HepG2 (cell line): ENCODE data around the gene NAV3. TPM values are rescaled to one million over a fixed set of nuclear protein-coding genes. Genes with fewer than 3 reads are reported as not detected.

ENCODE experiments used
- ATAC-seq: fragments of 200-7000 bp; cut with Tn5 transposase; 3 replicates; pipeline ENCODE4 v1.9.1; 2020; ENCODE audit warnings: mild to moderate bottlenecking, moderate library complexity
- BruUV-seq: library from RNA; stranded (reverse); fragments of 400-500 nt; replicated peaks from 2 replicates; lab custom pipeline; 2021; lab: Mats Ljungman, UMichigan
- CTCF ChIA-PET: fragments of 300-600 bp; formaldehyde crosslinking; extraction: SDS; loops from one replicate; lab custom pipeline; 2021; ENCODE audit warnings: low total read pairs, inconsistent platforms, low intra/inter-chr PET ratio; lab: Yijun Ruan, JAX
- POLR2A ChIA-PET: fragments of 350-600 bp; sonication (Branson Sonifier 250); formaldehyde crosslinking; loops from one replicate; lab custom pipeline; 2020; ENCODE audit warnings: antibody characterized with exemption, inconsistent platforms; lab: Yijun Ruan, JAX
- DNase-seq: peaks from one replicate; pipeline ENCODE4 v3.0.0-alpha.2; 2015; ENCODE audit warnings: low spot score
- FAIRE-seq: peaks from 3 replicates; lab custom pipeline; 2011; peaks lifted over from hg19 to GRCh38; lab: Jason Lieb, UNC
- H2AFZ ChIP-seq: one replicate; pipeline ENCODE4 v1.6.1; 2011; ENCODE audit warnings: low read length, inconsistent platforms
- H3K27ac ChIP-seq: fragments of 300-600 bp; 3 replicates; pipeline ENCODE4 v1.8.0; 2011; ENCODE audit warnings: mixed run types, mild to moderate bottlenecking, mixed read lengths, low read length, inconsistent platforms; ENCODE audit not compliant: insufficient read depth; ENCODE audit errors: extremely low read length
- H3K27me3 ChIP-seq, 2 experiments: fragments of 200-600 bp in 1 of 2; 2 replicates in 1 of 2; 3 replicates in 1 of 2; pipeline versions ENCODE4 v1.6.0 to v1.8.0; 2011; ENCODE audit warnings: low read length in 2 of 2, mild to moderate bottlenecking in 2 of 2, moderate library complexity in 2 of 2, inconsistent platforms in 1 of 2; ENCODE audit not compliant: insufficient read depth in 2 of 2, control insufficient read depth in 1 of 2
- H3K36me3 ChIP-seq, 2 experiments: fragments of 200-600 bp in 1 of 2; replicated peaks in 1 of 2; 2 replicates in 1 of 2; 3 replicates in 1 of 2; pipeline versions ENCODE4 v1.5.1 to v1.8.0; 2011; ENCODE audit warnings: low read length in 2 of 2, inconsistent platforms in 1 of 2; ENCODE audit not compliant: insufficient read depth in 2 of 2, control insufficient read depth in 1 of 2
- H3K4me1 ChIP-seq: 2 replicates; pipeline ENCODE4 v1.5.1; 2012; ENCODE audit warnings: low read length, inconsistent platforms; ENCODE audit not compliant: insufficient read depth
- H3K4me2 ChIP-seq: 2 replicates; pipeline ENCODE4 v1.6.0; 2011; ENCODE audit warnings: low read depth, low read length, inconsistent platforms
- H3K4me3 ChIP-seq, 3 experiments: fragments of 200-600 bp in 1 of 3; sonication (generic), shearing (Covaris generic) in 1 of 3; replicated peaks in 1 of 3; 2 replicates each; pipeline ENCODE4 v1.5.1; 2011 to 2016; ENCODE audit warnings: low read length in 3 of 3, inconsistent platforms in 2 of 3, low read depth in 2 of 3, mild to moderate bottlenecking in 2 of 3, control low read depth in 1 of 3, mixed read lengths in 1 of 3; ENCODE audit not compliant: insufficient read depth in 1 of 3
- H3K79me2 ChIP-seq: one replicate; pipeline ENCODE4 v1.6.1; 2011; ENCODE audit warnings: low read length, inconsistent platforms; ENCODE audit not compliant: insufficient read depth
- H3K9ac ChIP-seq: 2 replicates; pipeline ENCODE4 v1.6.0; 2011; ENCODE audit warnings: mild to moderate bottlenecking, low read depth, low read length, inconsistent platforms; ENCODE audit not compliant: insufficient read depth
- H3K9me3 ChIP-seq: 2 replicates; pipeline ENCODE4 v1.5.1; 2012; ENCODE audit warnings: mild to moderate bottlenecking, low read length
- H4K20me1 ChIP-seq: 2 replicates; pipeline ENCODE4 v1.6.0; 2011; ENCODE audit warnings: inconsistent platforms, mild to moderate bottlenecking, low read length, moderate library complexity; ENCODE audit not compliant: insufficient read depth
- HNRNPK ChIP-seq: fragments of 200-400 bp; formaldehyde crosslinking; IDR thresholded peaks from 2 replicates; pipeline ENCODE4 v1.6.1; 2018; ENCODE audit warnings: low read length, low read depth, moderate library complexity, mild to moderate bottlenecking; ENCODE audit not compliant: poor library complexity, severe bottlenecking
- MAFF ChIP-seq: IDR thresholded peaks from 2 replicates; pipeline ENCODE4 v1.6.1; 2011; ENCODE audit warnings: low read depth, low read length, improper control_type of control experiment
- MAFK ChIP-seq, 2 experiments: IDR thresholded peaks in 1 of 2; conservative IDR thresholded peaks in 1 of 2; 2 replicates each; pipeline ENCODE4 v1.6.1; 2011; ENCODE audit warnings: improper control_type of control experiment in 2 of 2, low read length in 2 of 2
- PCBP1 ChIP-seq: fragments of 200-400 bp; formaldehyde crosslinking; IDR thresholded peaks from 2 replicates; pipeline ENCODE4 v1.6.1; 2017; ENCODE audit warnings: mild to moderate bottlenecking, low read depth, low read length, borderline replicate concordance
- PRMT3 ChIP-seq: sonication (generic); formaldehyde crosslinking; IDR thresholded peaks from 2 replicates; pipeline ENCODE4 v1.8.1; 2022; ENCODE audit warnings: low read depth, mild to moderate bottlenecking, moderate library complexity, missing genetic modification reagents, borderline replicate concordance
- ZBTB14 ChIP-seq: sonication (generic); formaldehyde crosslinking; IDR thresholded peaks from 2 replicates; pipeline ENCODE4 v1.4.0; 2020; ENCODE audit warnings: missing genetic modification reagents
- whole genome bisulfite sequencing: methylation state at CpG from one replicate; pipeline ENCODE4 v1.1.6; 2017; ENCODE audit warnings: low lambda C conversion rate; 5-methylcytosine and 5-hydroxymethylcytosine counted together
- in situ Hi-C: cut with HindIII; loops from 2 replicates; pipeline ENCODE4 v1.10.0; 2017; ENCODE audit warnings: low pct_unique_long_range_greater_than_20kb; ENCODE audit not compliant: extremely low pct_ligation_motif_present
- intact Hi-C: fragments of 100-400 bp; cut with micrococcal nuclease; formaldehyde crosslinking; loops from one replicate; pipeline ENCODE4 v1.10.0; 2022; ENCODE audit not compliant: unreplicated experiment
- polyA plus RNA-seq, 8 experiments: library from polyadenylated mRNA; depleted of rRNA in 3 of 8; stranded (reverse) in 7 of 8; unstranded in 1 of 8; fragments of >200 nt; fragmentation: Illumina TruSeq in 4 of 8; extraction: Trizol in 4 of 8; gene quantifications; 2 replicates each; pipeline versions ENCODE4 v1.2.1 to v1.2.3, GENCODE V29; 2011 to 2016; ENCODE audit warnings: low read depth in 4 of 8, missing spikeins in 1 of 8, mixed read lengths in 1 of 8; ENCODE audit not compliant: insufficient read depth in 1 of 8
- total RNA-seq, 5 experiments: library from RNA; depleted of rRNA; stranded (reverse); fragments of >200 nt; fragmentation: Illumina TruSeq; extraction: Trizol; gene quantifications; 2 replicates each; pipeline ENCODE4 v1.2.3, GENCODE V29; 2016; ENCODE audit warnings: low read depth in 1 of 5

NAV3 gene
- total and polyA plus RNA-seq, 2 of the 13 experiments (the other 11 are each of a cell fraction or from before 2014, with no cell fraction given), result 0.01 to 0.18 TPM

- WGBS, result 30% methylated on average over 1 of the region's 1 CpG
- Histone ChIP-seq H3K4me1 (no peaks in the 10 kb centered on the region), H3K9ac (no peak overlapping the region), H3K4me2 (no peak overlapping the region), H3K79me2 (no peaks in the 10 kb centered on the region), H2AFZ (no peak overlapping the region), H4K20me1 (no peaks in the 10 kb centered on the region), H3K27ac (no peak overlapping the region), H3K27me3 (no peaks in the 10 kb centered on the region), H3K36me3 (no peaks in the 10 kb centered on the region), H3K9me3 (no peaks in the 10 kb centered on the region), H3K4me3 (no peak overlapping the region)
- ChIA-PET CTCF (no interaction called here), POLR2A (no interaction called here)
- in situ Hi-C loops (no loop called here), intact Hi-C loops (no loop called here)
- FAIRE-seq (no peak), DNase-seq (no peak), ATAC-seq (no peak)
- TF ChIP-seq ZBTB14 (CRISPR knock-in tag), result no peak
- peak; percentile 22; the same call in 1 of the 2 replicates for TF ChIP-seq MAFF
- peak in 1 of 2 experiments; percentile 50; a peak in 1 of 4 replicates for TF ChIP-seq MAFK (conservative IDR thresholded peaks at IDR 0.05 in 1 of 2, IDR thresholded peaks at IDR 0.05 in 1 of 2; ENCODE audit: low read length in 2 of 2)
- BruUV-seq, result no TSS peak
These were observed 126.4 kb downstream of the NAV3 start for GRCh38 chr12:77957062-77957461.

- no TSS peak for BruUV-seq
- in situ Hi-C loops, result no loop called here
These were observed 133.0 kb downstream of the NAV3 start for GRCh38 chr12:77963576-77964178.

More at GRCh38 chr12:77963576-77964178, 133.0 kb downstream of the NAV3 start:
- Histone ChIP-seq H3K27me3 (no peaks in the 10 kb centered on the region), H2AFZ (no peak overlapping the region), H3K4me2 (no peak overlapping the region), H4K20me1 (no peaks in the 10 kb centered on the region), H3K27ac (no peak overlapping the region), H3K9ac (no peak overlapping the region), H3K36me3 (no peaks in the 10 kb centered on the region), H3K4me3 (no peak overlapping the region), H3K79me2 (no peaks in the 10 kb centered on the region), H3K4me1 (no peaks in the 10 kb centered on the region), H3K9me3 (no peaks in the 10 kb centered on the region)
- DNase-seq, result no peak
- WGBS, result 43% methylated on average over 2 of the region's 2 CpGs
- CTCF ChIA-PET, result no interaction called here
- POLR2A ChIA-PET, result no interaction called here
- TF ChIP-seq PCBP1 (0 out of 2 replicates have a peak, but pooled peaks have one; percentile 52), PRMT3 (CRISPR knock-in tag) (no peak), HNRNPK (peak; percentile 90)
- ATAC-seq, result no peak
- intact Hi-C loops, result no loop called here
- no peak for FAIRE-seq
